ENCODE data around the gene TCEA3.

GRCh38 chr1:23368562-23369334, 55.8 kb downstream of the TCEA3 start:
- TF ChIP-seq EZH2 (IDR thresholded peaks at IDR 0.05; ENCODE audit: low read length) (no peak), CTCF (optimal IDR thresholded peaks at IDR 0.05 in 1 of 3, IDR thresholded peaks at IDR 0.05 in 1 of 3, conservative IDR thresholded peaks at IDR 0.05 in 1 of 3; ENCODE audit: extremely low read depth in 1 of 3, insufficient read depth in 2 of 3, low read length in 3 of 3) (peak in 1 of 3 experiments; percentile 8)

Measured in keratinocyte (primary cell).